GM18511 (cell line): ENCODE measurements around the gene DMD.
"Not testable (repeated sequence)": the region's sequence is repeated elsewhere in the genome, so short reads cannot be mapped to it uniquely, and the experiment has no call there.

Source experiments
- ATAC-seq: cut with Tn5 transposase; IDR thresholded peaks from one replicate; pipeline ENCODE4 v1.9.1; 2021; ENCODE audit warnings: mild to moderate bottlenecking, moderate library complexity; ENCODE audit not compliant: unreplicated experiment

DMD gene

GRCh38 chrX:31470753-31471152 lies 1740.6 kb downstream of the DMD start:
- not testable (repeated sequence) for ATAC-seq

- ATAC-seq: no peak
These were observed 1746.9 kb downstream of the DMD start for GRCh38 chrX:31464306-31464915.

- ATAC-seq: no peak
These were observed 1750.1 kb downstream of the DMD start for GRCh38 chrX:31461266-31461665.

GRCh38 chrX:31459361-31459760 lies 1752.0 kb downstream of the DMD start:
- no peak for ATAC-seq

GRCh38 chrX:31449965-31450364 lies 1761.4 kb downstream of the DMD start:
- no peak for ATAC-seq

- no peak for ATAC-seq
These were observed 1762.3 kb downstream of the DMD start for GRCh38 chrX:31449081-31449480.

GRCh38 chrX:31445542-31445941 lies 1765.8 kb downstream of the DMD start:
- no peak for ATAC-seq

GRCh38 chrX:31443654-31444053 lies 1767.7 kb downstream of the DMD start:
- no peak for ATAC-seq

- ATAC-seq: no peak
These were observed 1770.8 kb downstream of the DMD start for GRCh38 chrX:31440546-31440945.

- no peak for ATAC-seq
These were observed 1774.9 kb downstream of the DMD start for GRCh38 chrX:31436424-31436823.

GRCh38 chrX:31435592-31435991 lies 1775.8 kb downstream of the DMD start:
- ATAC-seq: no peak

GRCh38 chrX:31433856-31434255 lies 1777.5 kb downstream of the DMD start:
- ATAC-seq: no peak

- no peak for ATAC-seq
These were observed 1781.4 kb downstream of the DMD start for GRCh38 chrX:31429915-31430314.

GRCh38 chrX:31423609-31424189 lies 1787.7 kb downstream of the DMD start:
- ATAC-seq: peak; percentile 55

- no peak for ATAC-seq
These were observed 1789.9 kb downstream of the DMD start for GRCh38 chrX:31421441-31421840.

GRCh38 chrX:31420711-31421151 lies 1790.6 kb downstream of the DMD start:
- no peak for ATAC-seq

GRCh38 chrX:31420302-31420701 lies 1791.0 kb downstream of the DMD start:
- no peak for ATAC-seq

- ATAC-seq: no peak
These were observed 1814.2 kb downstream of the DMD start for GRCh38 chrX:31397119-31397518.

GRCh38 chrX:31392513-31392912 lies 1818.8 kb downstream of the DMD start:
- ATAC-seq: no peak

- ATAC-seq: no peak
These were observed 1822.4 kb downstream of the DMD start for GRCh38 chrX:31388946-31389345.

GRCh38 chrX:31384471-31384870 lies 1826.9 kb downstream of the DMD start:
- no peak for ATAC-seq

GRCh38 chrX:31383991-31384390 lies 1827.4 kb downstream of the DMD start:
- no peak for ATAC-seq

- not testable (repeated sequence) for ATAC-seq
These were observed 1832.4 kb downstream of the DMD start for GRCh38 chrX:31378973-31379372.
